K562 (cell line): ENCODE measurements around the gene TSPYL2. TPM values are rescaled to one million over a fixed set of nuclear protein-coding genes. Genes with fewer than 3 reads are reported as not detected.

Source experiments
- ATAC-seq: fragments of 200-7000 bp; cut with Tn5 transposase; 3 replicates; pipeline ENCODE4 v1.9.1; 2020; ENCODE audit warnings: moderate library complexity
- BruUV-seq: library from RNA; stranded (reverse); fragments of 400-500 nt; replicated peaks from 2 replicates; lab custom pipeline; 2021; lab: Mats Ljungman, UMichigan
- CTCF ChIA-PET: fragments of 300-600 bp; formaldehyde crosslinking; extraction: SDS; loops from one replicate; lab custom pipeline; 2021; ENCODE audit warnings: low intra/inter-chr PET ratio; lab: Yijun Ruan, JAX
- POLR2A ChIA-PET: fragments of 300-600, 350-650 bp; sonication (Branson Sonifier 250); formaldehyde crosslinking; extraction: SDS; loops from one replicate; lab custom pipeline; 2021; ENCODE audit warnings: antibody characterized with exemption, inconsistent platforms; lab: Yijun Ruan, JAX
- DNase-seq, 4 experiments: peaks; one replicate each; pipeline versions ENCODE4 v3.0.0 to v3.0.0-alpha.2; 2011 to 2018; ENCODE audit warnings: low spot score in 3 of 4, mixed read lengths in 3 of 4; ENCODE audit errors: extremely low read depth in 1 of 4
- FAIRE-seq: peaks from 2 replicates; lab custom pipeline; 2011; peaks lifted over from hg19 to GRCh38; lab: Jason Lieb, UNC
- H2AFZ ChIP-seq: 2 replicates; pipeline ENCODE4 v1.6.0; 2011; ENCODE audit warnings: low read depth, low read length, control low read depth, inconsistent platforms
- H3K27ac ChIP-seq: fragments of 200-600 bp; 3 replicates; pipeline ENCODE4 v1.8.0; 2011; ENCODE audit warnings: low read depth, mild to moderate bottlenecking, control low read depth, inconsistent platforms, low read length, moderate library complexity, mixed read lengths; ENCODE audit errors: extremely low read depth
- H3K27me3 ChIP-seq, 2 experiments: fragments of 300-600 bp in 1 of 2; 2 replicates in 1 of 2; 3 replicates in 1 of 2; pipeline versions ENCODE4 v1.6.0 to v1.8.0; 2011; ENCODE audit warnings: inconsistent platforms in 2 of 2, low read length in 2 of 2, mild to moderate bottlenecking in 1 of 2, mixed read lengths in 1 of 2, moderate library complexity in 1 of 2; ENCODE audit not compliant: control insufficient read depth in 2 of 2, insufficient read depth in 2 of 2
- H3K36me3 ChIP-seq: fragments of 300-600 bp; 3 replicates; pipeline ENCODE4 v1.8.0; 2011; ENCODE audit warnings: mild to moderate bottlenecking, low read length, inconsistent platforms; ENCODE audit not compliant: control insufficient read depth, insufficient read depth
- H3K4me1 ChIP-seq, 2 experiments: fragments of 200-600 bp in 1 of 2; replicated peaks in 1 of 2; 2 replicates in 1 of 2; 3 replicates in 1 of 2; pipeline versions ENCODE4 v1.5.1 to v1.8.0; 2011; ENCODE audit warnings: inconsistent platforms in 2 of 2, low read length in 2 of 2, mild to moderate bottlenecking in 1 of 2, mixed read lengths in 1 of 2, moderate library complexity in 1 of 2; ENCODE audit not compliant: control insufficient read depth in 2 of 2, insufficient read depth in 2 of 2
- H3K4me2 ChIP-seq: 2 replicates; pipeline ENCODE4 v1.6.1; 2011; ENCODE audit warnings: low read length, control low read depth, inconsistent platforms, mixed read lengths; ENCODE audit not compliant: insufficient read depth
- H3K4me3 ChIP-seq: fragments of 200-600 bp; sonication (generic), shearing (Covaris generic); 2 replicates; pipeline ENCODE4 v1.5.1; 2016; ENCODE audit warnings: control low read depth, inconsistent platforms
- H3K79me2 ChIP-seq: fragments of 200-600 bp; 3 replicates; pipeline ENCODE4 v1.8.0; 2011; ENCODE audit warnings: low read length, inconsistent platforms; ENCODE audit not compliant: control insufficient read depth, insufficient read depth
- H3K9ac ChIP-seq, 2 experiments: 2 replicates each; pipeline versions ENCODE4 v1.6.0 to v1.6.1; 2011; ENCODE audit warnings: low read depth in 2 of 2, low read length in 2 of 2, control low read depth in 1 of 2, inconsistent platforms in 1 of 2, mild to moderate bottlenecking in 1 of 2, mixed read lengths in 1 of 2; ENCODE audit not compliant: insufficient read depth in 1 of 2
- H3K9me1 ChIP-seq: one replicate; pipeline ENCODE4 v1.6.0; 2011; ENCODE audit warnings: inconsistent platforms, mild to moderate bottlenecking, low read length, moderate library complexity; ENCODE audit not compliant: control insufficient read depth, insufficient read depth
- H3K9me3 ChIP-seq: replicated peaks from 2 replicates; pipeline ENCODE4 v1.5.1; 2011; ENCODE audit warnings: low read depth, low read length, inconsistent platforms; ENCODE audit not compliant: control insufficient read depth, insufficient read depth
- H4K20me1 ChIP-seq: replicated peaks from 2 replicates; pipeline ENCODE4 v1.6.1; 2011; ENCODE audit warnings: low read length, inconsistent platforms, mixed read lengths; ENCODE audit not compliant: control insufficient read depth, insufficient read depth
- ETS2 ChIP-seq: IDR thresholded peaks from 2 replicates; pipeline ENCODE4 v1.6.1; 2016; ENCODE audit warnings: borderline replicate concordance, missing genetic modification characterization, mild to moderate bottlenecking, moderate library complexity, missing compliant biosample characterization; ENCODE audit not compliant: poor library complexity, severe bottlenecking
- MTA1 ChIP-seq: fragments of 450-650 bp; IDR thresholded peaks from 2 replicates; pipeline ENCODE4 v1.6.1; 2017; ENCODE audit warnings: borderline replicate concordance
- PHF8 ChIP-seq: fragments of 200-600 bp; sonication (generic); IDR thresholded peaks from 2 replicates; pipeline ENCODE4 v1.6.1; 2012; ENCODE audit warnings: mixed run types, mild to moderate bottlenecking, inconsistent platforms, low read length, moderate library complexity, borderline replicate concordance
- RUNX1 ChIP-seq: sonication (generic); IDR thresholded peaks from 2 replicates; pipeline ENCODE4 v1.6.1; 2016; ENCODE audit warnings: antibody characterized with exemption, low read depth
- SMAD4 ChIP-seq: fragments of 250-450 bp; sonication (Bioruptor Pico); conservative IDR thresholded peaks from 2 replicates; pipeline ENCODE4 v1.8.0; 2021; ENCODE audit warnings: inconsistent platforms, mild to moderate bottlenecking, moderate library complexity
- SP2 ChIP-seq: IDR thresholded peaks from 2 replicates; pipeline ENCODE4 v1.6.1; 2011; ENCODE audit warnings: mild to moderate bottlenecking, low read depth, low read length, moderate library complexity; ENCODE audit not compliant: poor library complexity, severe bottlenecking; ENCODE audit errors: extremely low read depth
- TCF7 ChIP-seq: sonication (generic); IDR thresholded peaks from 2 replicates; pipeline ENCODE4 v1.6.1; 2016; ENCODE audit warnings: antibody characterized with exemption, borderline replicate concordance
- THRAP3 ChIP-seq: fragments of 450-650 bp; IDR thresholded peaks from 2 replicates; pipeline ENCODE4 v1.6.1; 2016; ENCODE audit warnings: mild to moderate bottlenecking, inconsistent platforms, borderline replicate concordance
- ZFP91 ChIP-seq: sonication (generic); formaldehyde crosslinking; IDR thresholded peaks from 2 replicates; pipeline ENCODE4 v1.8.0; 2022; ENCODE audit warnings: mild to moderate bottlenecking, missing genetic modification reagents
- ZNF253 ChIP-seq: fragments of 250-450 bp; sonication (Bioruptor Pico); conservative IDR thresholded peaks from 2 replicates; pipeline ENCODE4 v1.6.1; 2021; ENCODE audit warnings: mild to moderate bottlenecking
- ZNF3 ChIP-seq: fragments of 250-450 bp; sonication (Bioruptor Pico); IDR thresholded peaks from 2 replicates; pipeline ENCODE4 v1.5.0; 2021; ENCODE audit warnings: mild to moderate bottlenecking, moderate library complexity
- ZNF395 ChIP-seq: fragments of 200-800 bp; sonication (Bioruptor generic); IDR thresholded peaks from 2 replicates; pipeline ENCODE4 v1.6.1; 2017; ENCODE audit warnings: missing genetic modification characterization, missing compliant biosample characterization
- ZNF778 ChIP-seq: fragments of 450-650 bp; formaldehyde crosslinking; IDR thresholded peaks from 2 replicates; pipeline ENCODE4 v1.4.0; 2020; ENCODE audit warnings: mild to moderate bottlenecking, moderate library complexity
- ZSCAN29 ChIP-seq: fragments of 450-650 bp; IDR thresholded peaks from 2 replicates; pipeline ENCODE4 v1.6.1; 2017
- WGBS: fragments of 100-300 bp; shearing (Covaris generic); methylation state at CpG from one replicate; pipeline ENCODE4 v1.1.6; 2016; ENCODE audit warnings: low coverage, mixed read lengths; ENCODE audit not compliant: insufficient coverage; ENCODE audit errors: missing lambda C conversion rate; 5-methylcytosine and 5-hydroxymethylcytosine counted together
- in situ Hi-C: fragments of 300-500 bp; cut with MboI; formaldehyde crosslinking; loops from 4 replicates; pipeline ENCODE4 v1.15.0; 2018; ENCODE audit warnings: inconsistent platforms, mixed read lengths
- intact Hi-C: fragments of 100-400 bp; cut with micrococcal nuclease; formaldehyde crosslinking; loops from 2 replicates; pipeline ENCODE4 v1.14.2; 2022
- polyA plus RNA-seq, 8 experiments: library from polyadenylated mRNA; depleted of rRNA in 4 of 8; stranded (reverse) in 5 of 8; unstranded in 3 of 8; fragments of >200 nt; fragmentation: Nextera tagmentation in 2 of 8; fragmentation: Illumina TruSeq in 1 of 8; extraction: Ambion mirVana in 2 of 8; extraction: Trizol in 1 of 8; gene quantifications; 2 replicates each; pipeline versions ENCODE4 v1.2.1 to v1.2.3, GENCODE V29; 2011 to 2014; ENCODE audit warnings: inconsistent platforms in 1 of 8, missing spikeins in 1 of 8
- total RNA-seq, 7 experiments: library from RNA; depleted of rRNA in 6 of 7; stranded (reverse); fragments of >200 nt in 6 of 7; fragmentation: Illumina TruSeq in 2 of 7; extraction: Trizol in 2 of 7; gene quantifications; 2 replicates each; pipeline versions ENCODE4 v1.2.1 to v1.2.3, GENCODE V29; 2011 to 2021; ENCODE audit warnings: low replicate concordance in 1 of 7
- TF ChIP-seq, protein P1 (sequence below): IDR thresholded peaks from 2 replicates; pipeline ENCODE4 v1.6.1; 2011; ENCODE audit warnings: borderline replicate concordance, low read depth, mild to moderate bottlenecking, moderate library complexity, low read length; ENCODE audit not compliant: insufficient read depth, poor library complexity, severe bottlenecking
- TF ChIP-seq, protein P2 (sequence below): fragments of 450-650 bp; IDR thresholded peaks from 2 replicates; pipeline ENCODE4 v1.6.1; 2017; ENCODE audit warnings: antibody characterized with exemption

TSPYL2 gene
- total and polyA plus RNA-seq, 9 of the 15 experiments (the other 6 are each of a cell fraction or from before 2014, with no cell fraction given): 0.41 to 20.0 (median 10.8) TPM

DNA sequence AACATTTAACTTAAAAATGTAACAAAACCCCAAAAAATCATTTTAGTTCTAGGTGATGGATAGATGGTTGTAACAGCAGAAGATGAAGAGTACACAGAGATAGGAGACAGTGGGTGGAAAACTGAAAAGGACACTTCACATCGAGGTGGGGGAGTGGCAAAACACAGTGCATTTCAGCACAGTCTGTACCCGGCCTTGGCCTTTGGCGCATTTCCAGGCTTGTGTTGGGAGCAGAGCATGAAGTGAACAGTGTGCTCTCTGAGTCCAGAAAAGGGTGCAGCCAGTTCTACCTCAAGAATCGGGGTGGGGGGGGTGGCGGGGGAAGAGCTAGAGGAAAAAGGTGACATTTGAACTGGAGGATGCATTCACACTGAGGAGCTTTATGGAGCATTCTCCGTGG, 4.3 kb downstream of the TSPYL2 start:
- DNase-seq: no peak
- Histone ChIP-seq H3K4me3 (no peak overlapping the region), H3K79me2 (peaks cover 10% of the 10 kb centered on the region), H3K27ac (no peak overlapping the region), H3K9ac (no peak overlapping the region), H3K4me2 (no peak overlapping the region), H4K20me1 (0 out of 2 replicates have a peak, but pooled peaks cover 3% of the 10 kb centered on the region), H2AFZ (no peak overlapping the region), H3K9me3 (no peaks in the 10 kb centered on the region; the same call in 1 of the 2 replicates), H3K4me1 (peaks cover 0 to 13% of the 10 kb centered on the region in 2 experiments; a peak in 3 of 5 replicates), H3K9me1 (no peaks in the 10 kb centered on the region), H3K36me3 (peaks cover 18% of the 10 kb centered on the region; the same call in 2 of the 3 replicates), H3K27me3 (no peaks in the 10 kb centered on the region; a peak in 2 of 5 replicates)
- in situ Hi-C loops: no loop called here
- ChIA-PET CTCF (no interaction called here), POLR2A (no interaction called here)
- intact Hi-C loops: no loop called here
- no peak for ATAC-seq
- FAIRE-seq: no peak
- BruUV-seq: no TSS peak
- WGBS: 34% methylated on average over 4 of the region's 6 CpGs
- no peak for TF ChIP-seq TCF7
- TF ChIP-seq SMAD4: no peak
- no peak for TF ChIP-seq ZSCAN29
- TF ChIP-seq, protein P1, sequence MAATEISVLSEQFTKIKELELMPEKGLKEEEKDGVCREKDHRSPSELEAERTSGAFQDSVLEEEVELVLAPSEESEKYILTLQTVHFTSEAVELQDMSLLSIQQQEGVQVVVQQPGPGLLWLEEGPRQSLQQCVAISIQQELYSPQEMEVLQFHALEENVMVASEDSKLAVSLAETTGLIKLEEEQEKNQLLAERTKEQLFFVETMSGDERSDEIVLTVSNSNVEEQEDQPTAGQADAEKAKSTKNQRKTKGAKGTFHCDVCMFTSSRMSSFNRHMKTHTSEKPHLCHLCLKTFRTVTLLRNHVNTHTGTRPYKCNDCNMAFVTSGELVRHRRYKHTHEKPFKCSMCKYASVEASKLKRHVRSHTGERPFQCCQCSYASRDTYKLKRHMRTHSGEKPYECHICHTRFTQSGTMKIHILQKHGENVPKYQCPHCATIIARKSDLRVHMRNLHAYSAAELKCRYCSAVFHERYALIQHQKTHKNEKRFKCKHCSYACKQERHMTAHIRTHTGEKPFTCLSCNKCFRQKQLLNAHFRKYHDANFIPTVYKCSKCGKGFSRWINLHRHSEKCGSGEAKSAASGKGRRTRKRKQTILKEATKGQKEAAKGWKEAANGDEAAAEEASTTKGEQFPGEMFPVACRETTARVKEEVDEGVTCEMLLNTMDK: no peak
- TF ChIP-seq ZNF395 (CRISPR knock-in tag): no peak
- TF ChIP-seq ZNF3 (CRISPR knock-in tag): no peak
- no peak for TF ChIP-seq ETS2 (tag)
- TF ChIP-seq THRAP3: no peak
- TF ChIP-seq MTA1: no peak
- TF ChIP-seq RUNX1: no peak
- TF ChIP-seq PHF8: no peak
- TF ChIP-seq ZFP91: no peak
- TF ChIP-seq, protein P2, sequence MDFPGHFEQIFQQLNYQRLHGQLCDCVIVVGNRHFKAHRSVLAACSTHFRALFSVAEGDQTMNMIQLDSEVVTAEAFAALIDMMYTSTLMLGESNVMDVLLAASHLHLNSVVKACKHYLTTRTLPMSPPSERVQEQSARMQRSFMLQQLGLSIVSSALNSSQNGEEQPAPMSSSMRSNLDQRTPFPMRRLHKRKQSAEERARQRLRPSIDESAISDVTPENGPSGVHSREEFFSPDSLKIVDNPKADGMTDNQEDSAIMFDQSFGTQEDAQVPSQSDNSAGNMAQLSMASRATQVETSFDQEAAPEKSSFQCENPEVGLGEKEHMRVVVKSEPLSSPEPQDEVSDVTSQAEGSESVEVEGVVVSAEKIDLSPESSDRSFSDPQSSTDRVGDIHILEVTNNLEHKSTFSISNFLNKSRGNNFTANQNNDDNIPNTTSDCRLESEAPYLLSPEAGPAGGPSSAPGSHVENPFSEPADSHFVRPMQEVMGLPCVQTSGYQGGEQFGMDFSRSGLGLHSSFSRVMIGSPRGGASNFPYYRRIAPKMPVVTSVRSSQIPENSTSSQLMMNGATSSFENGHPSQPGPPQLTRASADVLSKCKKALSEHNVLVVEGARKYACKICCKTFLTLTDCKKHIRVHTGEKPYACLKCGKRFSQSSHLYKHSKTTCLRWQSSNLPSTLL: no peak
- TF ChIP-seq ZNF253 (CRISPR knock-in tag): no peak
- TF ChIP-seq SP2: no peak
- TF ChIP-seq ZNF778 (CRISPR knock-in tag): no peak
